ENCODE results near the gene EFNA5.

The EFNA5 gene

GRCh38 chr5:107531308-107531707, 139.4 kb downstream of the EFNA5 start:
- Histone ChIP-seq H3K27ac (no peak overlapping the region), H3K36me3 (ENCODE audit: insufficient read depth) (no peaks in the 10 kb centered on the region), H3K4me3 (IDR thresholded peaks at IDR 0.05; ENCODE audit: insufficient read depth, low read depth, low read length) (no peak overlapping the region), H2AFZ (ENCODE audit: low read depth) (no peak overlapping the region), H3K4me2 (no peak overlapping the region), H3K9ac (no peak overlapping the region), H3K27me3 (ENCODE audit: insufficient read depth, low read depth) (no peaks in the 10 kb centered on the region), H3K79me2 (ENCODE audit: insufficient read depth, low read depth) (no peaks in the 10 kb centered on the region), H3K4me1 (ENCODE audit: low read depth, poor library complexity, severe bottlenecking) (no peaks in the 10 kb centered on the region), H4K20me1 (ENCODE audit: insufficient read depth) (no peaks in the 10 kb centered on the region)
- no peak for TF ChIP-seq CTCF (conservative IDR thresholded peaks at IDR 0.05; ENCODE audit: low read depth, low read length)

DNA sequence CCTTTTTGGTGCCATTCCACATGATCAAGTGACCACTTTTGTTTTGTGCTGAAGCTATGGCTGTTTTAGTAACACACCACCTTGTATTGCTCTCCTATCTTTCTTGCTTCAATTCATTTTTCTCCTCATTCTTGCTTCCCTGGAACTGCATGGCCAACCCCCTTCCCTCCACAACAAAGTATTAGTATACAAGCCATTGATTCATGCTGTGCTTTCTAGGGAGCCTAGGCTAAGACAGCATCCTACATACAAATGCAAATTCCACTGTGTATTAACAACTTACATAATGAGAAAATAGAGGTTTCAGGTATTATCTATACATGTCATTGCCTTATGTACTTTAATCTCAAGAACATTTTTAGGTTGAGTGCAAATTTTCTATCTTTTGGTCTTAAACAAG, 141.1 kb downstream of the EFNA5 start:
- TF ChIP-seq CTCF (conservative IDR thresholded peaks at IDR 0.05; ENCODE audit: low read depth, low read length) = no peak

GRCh38 chr5:107526270-107526937, 144.3 kb downstream of the EFNA5 start:
- Histone ChIP-seq H3K4me1 (ENCODE audit: low read depth, poor library complexity, severe bottlenecking) (no peaks in the 10 kb centered on the region), H3K36me3 (ENCODE audit: insufficient read depth) (no peaks in the 10 kb centered on the region), H3K9ac (no peak overlapping the region), H2AFZ (ENCODE audit: low read depth) (no peak overlapping the region), H3K4me3 (IDR thresholded peaks at IDR 0.05; ENCODE audit: insufficient read depth, low read depth, low read length) (no peak overlapping the region), H3K4me2 (no peak overlapping the region), H3K27ac (no peak overlapping the region), H3K27me3 (ENCODE audit: insufficient read depth, low read depth) (no peaks in the 10 kb centered on the region), H4K20me1 (ENCODE audit: insufficient read depth) (no peaks in the 10 kb centered on the region), H3K79me2 (ENCODE audit: insufficient read depth, low read depth) (no peaks in the 10 kb centered on the region)
- no peak for TF ChIP-seq CTCF (conservative IDR thresholded peaks at IDR 0.05; ENCODE audit: low read depth, low read length)

More for the DNA sequence above, 141.1 kb downstream of the EFNA5 start:
- no peak overlapping the region for H3K27ac ChIP-seq
- H3K36me3 ChIP-seq (ENCODE audit: insufficient read depth) = no peaks in the 10 kb centered on the region
- H3K4me1 ChIP-seq (ENCODE audit: low read depth, poor library complexity, severe bottlenecking) = no peaks in the 10 kb centered on the region
- H3K27me3 ChIP-seq (ENCODE audit: insufficient read depth, low read depth) = no peaks in the 10 kb centered on the region
- H3K4me3 ChIP-seq (IDR thresholded peaks at IDR 0.05; ENCODE audit: insufficient read depth, low read depth, low read length) = no peak overlapping the region
- H3K79me2 ChIP-seq (ENCODE audit: insufficient read depth, low read depth) = no peaks in the 10 kb centered on the region
- no peak overlapping the region for H3K4me2 ChIP-seq
- no peaks in the 10 kb centered on the region for H4K20me1 ChIP-seq (ENCODE audit: insufficient read depth)
- H3K9ac ChIP-seq = no peak overlapping the region
- no peak overlapping the region for H2AFZ ChIP-seq (ENCODE audit: low read depth)

DNA sequence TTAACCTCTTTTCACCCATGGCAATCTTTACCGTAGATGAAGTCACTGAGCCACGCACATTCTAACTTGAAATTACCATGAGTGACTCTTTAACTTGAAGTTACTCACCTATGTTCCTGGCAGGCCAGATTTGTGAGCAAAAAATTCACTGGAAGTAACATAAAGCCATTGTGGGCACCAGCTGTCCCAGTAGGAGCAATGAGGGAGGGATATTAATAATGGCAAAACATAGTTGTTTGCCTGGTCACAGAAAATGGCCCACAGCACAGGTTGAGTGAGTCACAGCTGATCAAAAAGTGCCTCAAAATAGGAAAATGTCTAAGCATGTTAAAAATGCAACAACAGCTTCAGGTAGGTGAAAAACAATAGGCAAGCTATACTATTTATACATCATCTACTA, 146.6 kb downstream of the EFNA5 start:
- H3K4me2 ChIP-seq = no peak overlapping the region
- TF ChIP-seq CTCF (conservative IDR thresholded peaks at IDR 0.05; ENCODE audit: low read depth, low read length) = no peak
- no peaks in the 10 kb centered on the region for H4K20me1 ChIP-seq (ENCODE audit: insufficient read depth)
- H2AFZ ChIP-seq (ENCODE audit: low read depth) = no peak overlapping the region
- no peaks in the 10 kb centered on the region for H3K27me3 ChIP-seq (ENCODE audit: insufficient read depth, low read depth)
- H3K4me3 ChIP-seq (IDR thresholded peaks at IDR 0.05; ENCODE audit: insufficient read depth, low read depth, low read length) = no peak overlapping the region
- no peak overlapping the region for H3K9ac ChIP-seq
- H3K4me1 ChIP-seq (ENCODE audit: low read depth, poor library complexity, severe bottlenecking) = no peaks in the 10 kb centered on the region
- H3K79me2 ChIP-seq (ENCODE audit: insufficient read depth, low read depth) = no peaks in the 10 kb centered on the region
- H3K36me3 ChIP-seq (ENCODE audit: insufficient read depth) = no peaks in the 10 kb centered on the region
- no peak overlapping the region for H3K27ac ChIP-seq
